SW480 (cell line): Measurements from ENCODE around the gene SPTBN2.

Experiments used
- DNase-seq: peaks from one replicate; pipeline ENCODE4 v3.0.0-alpha.2; 2016; ENCODE audit warnings: low spot score

The SPTBN2 gene

GRCh38 chr11:66638177-66639065 lies 90.6 kb downstream of the SPTBN2 start, which contains the start of gene RBM4:
TSS of gene RBM4 (plus strand) at chr11:66638703. CDS start at chr11:66639712, 1,009 bp downstream.
- DNase-seq = peak; percentile 100

GRCh38 chr11:66637557-66638176 lies 91.3 kb downstream of the SPTBN2 start:
- peak; percentile 25 for DNase-seq

GRCh38 chr11:66636411-66636810 lies 92.6 kb downstream of the SPTBN2 start:
- DNase-seq = no peak
